ENCODE results near the gene OR52N4.
A peak's percentile ranks its signal among the peaks of the same experiment; 100 is the strongest.
"Not testable (repeated sequence)": the region's sequence is repeated elsewhere in the genome, so short reads cannot be mapped to it uniquely, and the experiment has no call there.

The OR52N4 gene

DNA sequence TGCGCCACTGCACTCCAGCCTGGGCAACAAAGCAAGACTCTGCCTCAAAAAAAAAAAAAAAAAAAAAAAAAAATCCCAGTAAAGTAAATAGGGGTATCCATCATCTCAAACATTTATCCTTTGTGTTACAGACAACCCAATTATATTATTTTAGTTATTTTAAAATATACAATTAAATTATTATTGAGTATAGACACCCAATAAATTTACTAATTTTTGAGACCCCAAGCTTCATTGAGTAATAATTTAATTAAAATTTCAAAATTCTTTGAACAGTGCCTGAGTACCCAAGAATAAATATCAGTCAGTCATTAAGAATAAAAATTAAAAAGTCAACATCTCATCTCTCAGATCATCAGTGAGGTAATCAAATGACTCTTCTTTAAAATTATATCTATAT lies at the start of gene OR52N4:
OR52N4 (plus strand) TSS at position 301 of the 400 bp plus-strand sequence. CDS start 498 bp downstream, outside the sequence.
- no peak for DNase-seq (ENCODE audit: low read depth)

GRCh38 chr11:5705688-5706087 lies 48.4 kb upstream of the OR52N4 start:
- DNase-seq (ENCODE audit: low read depth) = no peak

GRCh38 chr11:5712507-5712906 lies 41.5 kb upstream of the OR52N4 start:
- peak; percentile 3 for DNase-seq (ENCODE audit: low read depth)

GRCh38 chr11:5713695-5714094 lies 40.3 kb upstream of the OR52N4 start:
- no peak for DNase-seq (ENCODE audit: low read depth)

- not testable (repeated sequence) for DNase-seq (ENCODE audit: low read depth)
Observed at GRCh38 chr11:5716518-5716917, 37.5 kb upstream of the OR52N4 start.

GRCh38 chr11:5719703-5720495 lies 34.1 kb upstream of the OR52N4 start:
- peak; percentile 4 for DNase-seq (ENCODE audit: low read depth)

DNA sequence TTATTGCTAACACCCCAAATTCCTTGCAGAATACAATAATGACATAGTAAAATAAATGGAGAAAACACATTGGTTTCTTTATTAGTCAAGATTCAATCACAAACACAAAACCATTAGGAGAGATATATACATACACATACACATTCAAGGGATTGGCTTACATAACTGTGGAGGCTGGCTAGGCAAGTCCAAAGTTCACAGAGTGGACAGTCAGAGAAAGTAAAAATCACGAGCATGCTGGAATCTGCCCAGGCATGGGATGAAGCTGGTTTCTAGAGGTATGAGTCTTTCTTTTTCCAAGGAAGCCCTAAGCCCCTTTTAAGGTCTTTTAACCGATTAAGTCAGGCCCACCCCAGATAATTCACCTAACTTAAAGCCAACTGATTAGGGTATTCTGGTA lies 31.4 kb upstream of the OR52N4 start:
- no peak for DNase-seq (ENCODE audit: low read depth)

DNA sequence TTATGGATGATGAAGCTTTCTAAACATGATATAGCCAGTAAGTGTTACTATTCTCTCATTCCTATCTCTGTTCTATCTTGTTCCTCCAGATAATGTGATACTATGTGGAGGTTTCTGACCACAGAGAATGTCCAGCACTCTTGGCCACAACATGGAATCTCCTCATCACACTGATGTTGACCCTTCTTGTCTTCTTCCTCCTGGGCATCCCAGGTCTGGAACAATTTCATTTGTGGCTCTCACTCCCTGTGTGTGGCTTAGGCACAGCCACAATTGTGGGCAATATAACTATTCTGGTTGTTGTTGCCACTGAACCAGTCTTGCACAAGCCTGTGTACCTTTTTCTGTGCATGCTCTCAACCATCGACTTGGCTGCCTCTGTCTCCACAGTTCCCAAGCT lies 27.7 kb upstream of the OR52N4 start:
- DNase-seq (ENCODE audit: low read depth) = no peak

DNA sequence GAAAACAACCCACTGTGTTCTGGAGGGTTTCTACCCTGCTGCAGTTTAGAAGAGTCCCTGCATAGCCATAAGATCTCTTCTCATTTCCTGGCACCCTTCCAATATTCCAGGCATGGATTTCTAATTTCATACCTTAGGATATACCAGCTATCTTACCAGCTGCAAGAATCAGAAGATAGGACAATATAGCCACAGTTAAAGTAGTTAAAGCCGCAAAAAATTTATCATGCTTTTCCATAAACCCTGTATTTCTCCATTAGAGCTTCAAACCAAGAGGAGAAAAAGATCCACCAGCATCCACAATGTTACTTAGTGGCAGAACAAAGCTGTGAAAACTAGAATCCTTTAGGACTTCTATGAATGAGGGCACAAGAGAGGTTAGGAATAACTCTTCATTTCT lies 26.4 kb upstream of the OR52N4 start:
- DNase-seq (ENCODE audit: low read depth) = no peak

GRCh38 chr11:5736396-5736795 lies 17.6 kb upstream of the OR52N4 start, which contains the start of gene OR56B1:
Gene OR56B1, plus strand, starts transcription at chr11:5736448. Its CDS starts 69 bp downstream, at chr11:5736517.
- no peak for DNase-seq (ENCODE audit: low read depth)

DNA sequence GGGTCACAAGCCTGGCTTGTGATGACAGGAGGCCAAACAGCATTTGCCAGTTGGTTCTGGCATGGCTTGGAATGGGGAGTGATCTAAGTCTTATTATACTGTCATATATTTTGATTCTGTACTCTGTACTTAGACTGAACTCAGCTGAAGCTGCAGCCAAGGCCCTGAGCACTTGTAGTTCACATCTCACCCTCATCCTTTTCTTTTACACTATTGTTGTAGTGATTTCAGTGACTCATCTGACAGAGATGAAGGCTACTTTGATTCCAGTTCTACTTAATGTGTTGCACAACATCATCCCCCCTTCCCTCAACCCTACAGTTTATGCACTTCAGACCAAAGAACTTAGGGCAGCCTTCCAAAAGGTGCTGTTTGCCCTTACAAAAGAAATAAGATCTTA lies 17.0 kb upstream of the OR52N4 start:
- peak; percentile 13 for DNase-seq (ENCODE audit: low read depth)

GRCh38 chr11:5737670-5738392 lies 16.2 kb upstream of the OR52N4 start:
- DNase-seq (ENCODE audit: low read depth) = no peak

- no peak for DNase-seq (ENCODE audit: low read depth)
Observed at GRCh38 chr11:5738431-5738830, 15.6 kb upstream of the OR52N4 start.

GRCh38 chr11:5746614-5747013 lies 7.4 kb upstream of the OR52N4 start:
- DNase-seq (ENCODE audit: low read depth) = no peak

- DNase-seq (ENCODE audit: low read depth) = no peak
Observed at GRCh38 chr11:5749836-5750235, 4.2 kb upstream of the OR52N4 start.

DNA sequence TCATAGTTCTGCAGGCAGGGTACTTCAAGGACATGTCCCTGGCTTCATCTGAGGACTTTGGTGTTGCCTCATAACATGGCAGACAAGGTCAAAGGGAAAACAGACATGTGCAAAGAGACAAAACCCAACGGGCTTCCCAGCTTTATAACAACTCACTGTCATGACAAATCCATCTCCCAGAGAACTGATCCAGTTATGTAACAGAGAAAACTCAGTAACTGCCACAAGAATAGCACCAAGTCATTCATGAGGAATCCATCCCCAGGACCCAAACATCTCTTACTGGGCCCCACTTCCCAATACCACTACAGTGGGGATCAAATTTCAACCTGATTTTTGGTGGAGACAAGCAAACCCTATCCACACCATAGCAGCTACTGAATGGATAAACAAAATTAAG lies 13.0 kb downstream of the OR52N4 start:
- no peak for DNase-seq (ENCODE audit: low read depth)

DNA sequence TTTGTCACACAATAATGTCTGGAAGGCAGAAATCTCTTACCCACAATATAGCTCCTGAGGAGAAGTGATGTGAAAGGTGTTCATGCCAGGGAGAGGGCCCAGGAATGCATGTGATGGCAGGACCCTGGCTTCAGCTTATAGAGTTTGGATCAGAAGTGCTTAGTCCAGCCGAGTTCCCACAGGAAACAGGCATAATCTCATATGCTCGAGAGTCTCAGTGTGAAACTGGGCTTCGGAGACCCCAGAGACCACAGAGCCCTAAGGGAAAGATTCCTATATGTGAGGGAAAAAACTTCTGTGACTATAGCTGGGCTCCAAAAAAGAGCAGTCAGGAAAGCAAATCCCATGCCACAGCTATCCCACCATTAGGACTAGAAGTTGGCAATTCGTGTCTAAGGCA lies 29.2 kb downstream of the OR52N4 start, which contains the start of gene OR52N5:
OR52N5 (minus strand) TSS at position 101 of the 400 bp plus-strand sequence. CDS start 4,721 bp downstream, outside the sequence.
- no peak for DNase-seq (ENCODE audit: low read depth)

DNA sequence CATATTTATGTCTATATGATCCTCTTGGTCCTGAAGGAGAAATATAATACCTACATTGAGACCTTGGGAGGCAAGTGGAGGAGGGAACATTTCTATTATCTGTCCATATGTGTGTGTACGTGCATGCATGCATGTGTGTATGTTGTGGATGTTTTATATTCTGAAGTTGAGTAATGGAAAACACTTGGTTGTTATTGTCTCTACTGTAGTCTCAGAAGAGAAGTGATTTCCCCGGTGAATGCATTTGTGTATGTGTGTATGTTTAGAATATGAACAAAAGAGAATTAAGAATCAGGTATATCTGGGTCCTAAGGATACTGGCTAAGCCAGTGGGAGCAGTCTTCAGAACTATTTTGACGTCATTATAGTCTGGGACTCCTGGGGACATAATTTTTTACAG lies 37.1 kb downstream of the OR52N4 start, which contains the start of gene OR52N1:
OR52N1 (minus strand) TSS at position 101 of the 400 bp plus-strand sequence. CDS start 2,449 bp downstream, outside the sequence.
- DNase-seq (ENCODE audit: low read depth) = no peak

DNA sequence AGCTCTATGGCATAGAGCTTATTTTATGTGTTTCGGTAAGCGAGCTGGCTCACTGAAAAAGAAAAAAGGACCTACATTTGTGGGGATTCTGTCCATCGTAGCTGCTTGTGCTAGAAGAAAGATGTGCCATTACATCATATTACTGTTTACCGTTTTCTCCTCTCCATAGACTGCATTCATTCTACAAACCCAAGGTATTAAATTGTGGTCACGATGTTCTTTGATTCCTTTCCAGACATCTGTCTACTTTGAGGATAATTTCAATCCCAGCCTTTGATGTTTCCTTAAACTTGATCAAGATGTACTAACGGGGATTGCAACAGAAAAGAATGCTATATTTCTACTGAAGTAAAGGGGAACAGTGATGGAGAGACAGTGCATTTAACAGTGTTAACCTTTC lies 42.5 kb downstream of the OR52N4 start:
- DNase-seq (ENCODE audit: low read depth) = no peak

DNA sequence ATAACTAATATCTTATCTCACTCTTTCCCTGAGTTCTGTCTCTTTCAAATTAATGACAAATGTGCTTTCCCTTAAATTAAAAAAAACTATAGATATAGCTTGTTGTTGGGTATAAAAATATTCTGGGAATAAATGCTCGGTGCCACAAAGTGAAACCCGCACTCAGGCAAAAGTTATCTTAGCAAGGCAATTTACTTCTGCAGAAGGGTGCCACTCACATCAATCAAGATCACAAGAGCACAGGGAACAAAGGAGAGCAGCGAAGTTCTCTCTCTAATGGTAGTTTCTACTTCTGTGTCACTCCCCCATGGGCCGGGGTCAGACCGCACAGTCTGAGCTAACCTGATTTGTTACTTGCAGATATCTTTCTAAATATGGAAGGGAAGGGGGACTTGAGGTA lies 49.9 kb downstream of the OR52N4 start:
- no peak for DNase-seq (ENCODE audit: low read depth)
